SH-SY5Y (cell line): Measurements from ENCODE around the gene RCN2.

Source experiments
- GATA2 ChIP-seq: IDR thresholded peaks from 2 replicates; pipeline ENCODE4 v1.6.1; 2011; ENCODE audit warnings: mild to moderate bottlenecking, low read depth, low read length
- GATA3 ChIP-seq: IDR thresholded peaks from 2 replicates; pipeline ENCODE4 v1.6.1; 2011; ENCODE audit warnings: low read depth, mild to moderate bottlenecking, low read length, moderate library complexity

DNA sequence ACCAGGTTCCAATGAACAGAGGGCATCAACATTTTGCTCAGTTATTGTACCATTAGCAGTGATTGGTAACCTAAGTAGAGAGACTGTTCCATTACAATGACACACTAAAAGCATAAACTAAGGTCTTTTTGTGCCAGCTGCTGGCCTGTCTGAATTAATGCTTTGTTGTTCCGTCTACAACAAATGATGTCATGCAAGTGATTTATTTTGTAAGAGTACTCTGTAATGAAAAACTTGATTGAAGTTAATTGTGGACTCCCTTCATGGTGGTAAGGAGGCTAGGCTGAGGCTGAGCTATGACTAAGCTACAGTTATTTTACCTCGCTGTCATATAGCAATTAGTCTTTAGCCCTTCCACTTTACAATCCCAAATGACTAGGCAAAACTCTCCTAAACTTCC is 23.2 kb downstream of the RCN2 start:
- TF ChIP-seq GATA2: no peak
- TF ChIP-seq GATA3: no peak
